ENCODE data around the gene FRAT2. TPM values are rescaled to one million over a fixed set of nuclear protein-coding genes. Genes with fewer than 3 reads are reported as not detected.

FRAT2 gene
- total RNA-seq, 1 experiment from 2014 or later = 16.6 TPM

DNA sequence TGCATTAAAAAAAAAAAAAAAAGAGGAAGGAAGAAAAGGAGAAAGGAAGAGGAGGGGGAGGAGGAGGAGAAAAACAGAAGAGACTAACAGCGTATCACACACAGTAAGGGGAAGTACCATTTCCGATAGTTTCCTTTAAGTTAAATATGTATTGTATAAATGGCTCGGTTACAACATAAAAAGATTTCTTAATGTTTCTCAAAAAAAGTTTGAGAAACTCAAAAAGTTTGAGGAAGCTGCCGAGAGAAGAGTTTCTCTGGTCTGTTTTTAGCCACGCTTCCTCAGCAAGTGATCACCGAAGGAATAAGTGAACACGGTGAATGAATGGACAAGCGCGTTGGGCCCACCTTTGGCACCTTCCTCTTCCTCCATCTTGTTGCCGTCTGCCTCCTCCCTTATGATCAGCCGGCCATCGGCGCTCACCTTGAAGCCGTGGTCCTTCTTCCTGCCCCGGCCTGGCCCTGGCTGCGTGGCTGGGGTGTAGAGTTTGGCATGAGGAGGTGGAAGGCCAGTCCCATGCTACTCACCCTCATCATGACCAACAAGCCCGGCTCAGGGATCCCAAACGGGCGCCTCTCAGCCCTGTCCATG is 31.3 kb upstream of the FRAT2 start:
- H3K27ac Mint-ChIP-seq (ENCODE audit: unreplicated experiment) = no peak overlapping the region
- ChIA-PET CTCF (interaction anchor here (0.7 kb wide), 1 partner anchor 551 kb away, joined by 3 read pairs; no protein-coding TSS in a partner anchor), POLR2A (no interaction called here)
- no peaks in the 10 kb centered on the region for H3K27me3 Mint-ChIP-seq (ENCODE audit: insufficient read depth, unreplicated experiment)
- H3K36me3 Mint-ChIP-seq (ENCODE audit: insufficient read depth, unreplicated experiment) = peaks cover 65% of the 10 kb centered on the region
- H3K9me3 Mint-ChIP-seq (ENCODE audit: unreplicated experiment) = no peaks in the 10 kb centered on the region
- Histone ChIP-seq H3K27me3 (replicated peaks; ENCODE audit: control insufficient read depth, insufficient read depth, low read length) (no peaks in the 10 kb centered on the region), H3K4me1 (no peaks in the 10 kb centered on the region), H3K4me3 (ENCODE audit: low read depth, low read length) (no peak overlapping the region), H3K36me3 (ENCODE audit: control insufficient read depth, insufficient read depth, low read length) (peaks cover 2% of the 10 kb centered on the region; the same call in 1 of the 2 replicates), H3K9me3 (no peaks in the 10 kb centered on the region)
- BruUV-seq (replicated peaks) = no TSS peak
- no peak for TF ChIP-seq CTCF (IDR thresholded peaks at IDR 0.05; ENCODE audit: insufficient read depth in 1 of 2, low read depth in 1 of 2, low read length in 1 of 2, severe bottlenecking in 1 of 2, unreplicated experiment in 1 of 2)
- intact Hi-C loops (cut with micrococcal nuclease; ENCODE audit: unreplicated experiment) = no loop called here
- no peaks in the 10 kb centered on the region for H3K4me1 Mint-ChIP-seq (ENCODE audit: low read depth, unreplicated experiment)
- DNase-seq = no peak
- no peak overlapping the region for H3K4me3 Mint-ChIP-seq (ENCODE audit: unreplicated experiment)

- Histone ChIP-seq H3K27me3 (replicated peaks; ENCODE audit: control insufficient read depth, insufficient read depth, low read length) (no peaks in the 10 kb centered on the region), H3K36me3 (ENCODE audit: control insufficient read depth, insufficient read depth, low read length) (no peaks in the 10 kb centered on the region), H3K4me1 (no peaks in the 10 kb centered on the region), H3K4me3 (ENCODE audit: low read depth, low read length) (no peak overlapping the region), H3K9me3 (no peaks in the 10 kb centered on the region)
- Mint-ChIP-seq H3K36me3 (ENCODE audit: insufficient read depth, unreplicated experiment) (peaks cover 50% of the 10 kb centered on the region), H3K9me3 (ENCODE audit: unreplicated experiment) (no peaks in the 10 kb centered on the region), H3K27me3 (ENCODE audit: insufficient read depth, unreplicated experiment) (no peaks in the 10 kb centered on the region), H3K4me3 (ENCODE audit: unreplicated experiment) (no peak overlapping the region), H3K27ac (ENCODE audit: unreplicated experiment) (no peak overlapping the region), H3K4me1 (ENCODE audit: low read depth, unreplicated experiment) (no peaks in the 10 kb centered on the region)
- CTCF ChIA-PET = interaction anchor here (1.0 kb wide), 1 partner anchor 85 kb away, joined by 3 read pairs; no protein-coding TSS in a partner anchor
- intact Hi-C loops (cut with micrococcal nuclease; ENCODE audit: unreplicated experiment) = no loop called here
- no peak for TF ChIP-seq CTCF (IDR thresholded peaks at IDR 0.05; ENCODE audit: insufficient read depth in 1 of 2, low read depth in 1 of 2, low read length in 1 of 2, severe bottlenecking in 1 of 2, unreplicated experiment in 1 of 2)
- POLR2A ChIA-PET = no interaction called here
- BruUV-seq (replicated peaks) = no TSS peak
- no peak for DNase-seq
Measured at GRCh38 chr10:97363071-97363470, 28.5 kb upstream of the FRAT2 start.

DNA sequence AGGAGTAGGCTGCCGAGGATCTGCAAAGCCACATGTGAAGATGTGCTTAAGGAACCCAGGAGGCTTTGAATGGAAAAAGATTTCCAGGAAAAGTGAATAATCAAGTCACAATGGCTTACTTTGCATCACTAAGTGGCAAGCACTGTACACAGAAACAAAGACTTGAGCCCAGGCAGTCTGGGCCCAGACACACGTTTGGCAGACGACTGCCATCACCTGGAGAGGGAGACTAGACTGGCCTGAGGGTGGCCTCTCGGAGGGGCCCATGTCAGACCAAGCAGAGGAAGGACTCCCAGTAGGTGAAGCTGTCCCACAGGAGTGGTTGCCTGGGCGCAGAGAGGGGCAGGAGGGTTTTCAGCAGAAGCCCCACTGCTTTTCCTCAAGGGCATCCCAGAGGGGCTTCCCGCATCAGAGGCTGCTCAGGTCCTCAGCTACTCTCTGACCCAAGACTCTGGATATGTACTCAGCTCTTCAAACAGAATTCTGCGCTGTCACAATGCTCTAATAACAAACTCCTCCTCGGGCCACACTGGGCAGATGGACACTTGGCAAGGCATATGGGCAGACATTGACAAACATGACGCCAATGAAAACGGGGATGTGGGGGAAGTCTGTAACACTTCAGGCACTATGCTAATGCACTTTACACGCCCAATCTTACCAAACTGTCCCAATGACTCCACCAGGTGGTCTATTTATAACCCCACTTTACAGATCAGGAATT is 27.9 kb upstream of the FRAT2 start:
- no peak overlapping the region for H3K4me3 Mint-ChIP-seq (ENCODE audit: unreplicated experiment)
- no TSS peak for BruUV-seq (replicated peaks)
- H3K4me3 ChIP-seq (ENCODE audit: low read depth, low read length) = no peak overlapping the region
- H3K4me1 ChIP-seq = no peaks in the 10 kb centered on the region
- POLR2A ChIA-PET = no interaction called here
- DNase-seq = no peak
- CTCF ChIA-PET = interaction anchor here (1.0 kb wide), 1 partner anchor 84 kb away, joined by 3 read pairs; no protein-coding TSS in a partner anchor
- no peak overlapping the region for H3K27ac Mint-ChIP-seq (ENCODE audit: unreplicated experiment)
- no peaks in the 10 kb centered on the region for H3K4me1 Mint-ChIP-seq (ENCODE audit: low read depth, unreplicated experiment)
- TF ChIP-seq CTCF (IDR thresholded peaks at IDR 0.05; ENCODE audit: insufficient read depth in 1 of 2, low read depth in 1 of 2, low read length in 1 of 2, severe bottlenecking in 1 of 2, unreplicated experiment in 1 of 2) = no peak
- H3K27me3 Mint-ChIP-seq (ENCODE audit: insufficient read depth, unreplicated experiment) = no peaks in the 10 kb centered on the region
- H3K9me3 Mint-ChIP-seq (ENCODE audit: unreplicated experiment) = no peaks in the 10 kb centered on the region
- intact Hi-C loops (cut with micrococcal nuclease; ENCODE audit: unreplicated experiment) = no loop called here
- H3K27me3 ChIP-seq (replicated peaks; ENCODE audit: control insufficient read depth, insufficient read depth, low read length) = no peaks in the 10 kb centered on the region
- H3K36me3 ChIP-seq (ENCODE audit: control insufficient read depth, insufficient read depth, low read length) = no peaks in the 10 kb centered on the region
- no peaks in the 10 kb centered on the region for H3K9me3 ChIP-seq
- peaks cover 51% of the 10 kb centered on the region for H3K36me3 Mint-ChIP-seq (ENCODE audit: insufficient read depth, unreplicated experiment)

Data from Caco-2 (cell line).